Prostate gland (tissue), 2 donors: Measurements from ENCODE around the gene TAS2R20. TPM values are rescaled to one million over a fixed set of nuclear protein-coding genes. Genes with fewer than 3 reads are reported as not detected.

ENCODE experiments used
- DNase-seq: peaks from one replicate; pipeline ENCODE4 v3.0.0-alpha.2; 2019; ENCODE audit warnings: low spot score
- H3K27ac ChIP-seq, 2 donors: fragments of 200-600 bp; sonication (generic); 2 replicates each; pipeline ENCODE4 v1.5.1; 2017 to 2019
- H3K27me3 ChIP-seq: fragments of 200-600 bp; sonication (generic); replicated peaks from 2 replicates; pipeline ENCODE4 v1.5.1; 2019; ENCODE audit not compliant: insufficient read depth
- H3K36me3 ChIP-seq, 2 donors: fragments of 200-600 bp; sonication (generic); 1 replicate in 1 of 2; 2 replicates in 1 of 2; pipeline versions ENCODE4 v1.5.1 to v1.8.1; 2017 to 2019
- H3K4me1 ChIP-seq: fragments of 200-600 bp; sonication (generic); replicated peaks from 2 replicates; pipeline ENCODE4 v1.5.1; 2019
- H3K4me3 ChIP-seq, 2 donors: fragments of 200-600 bp; sonication (generic); 2 replicates each; pipeline ENCODE4 v1.5.1; 2017 to 2019
- H3K9me3 ChIP-seq: fragments of 200-600 bp; sonication (generic); 2 replicates; pipeline ENCODE4 v1.5.1; 2017
- POLR2A ChIP-seq: fragments of 450-650 bp; IDR thresholded peaks from one replicate; pipeline ENCODE4 v1.6.1; 2016; ENCODE audit warnings: antibody characterized with exemption, mild to moderate bottlenecking
- POLR2AphosphoS5 ChIP-seq: sonication (generic); formaldehyde crosslinking; IDR thresholded peaks from one replicate; pipeline ENCODE4 v1.6.1; 2017; ENCODE audit warnings: antibody characterized with exemption
- WGBS: methylation state at CpG from one replicate; pipeline ENCODE4 v1.1.5; 2018; 5-methylcytosine and 5-hydroxymethylcytosine counted together
- intact Hi-C: fragments of 100-400 bp; cut with DNase I; formaldehyde crosslinking; loops from one replicate; pipeline ENCODE4 v1.14.2; 2022
- total RNA-seq, 2 donors: library from RNA; depleted of rRNA; stranded (reverse); fragments of >200 nt; gene quantifications; one replicate each; pipeline ENCODE4 v1.1.0, GENCODE V29; 2016
- TF ChIP-seq, protein P1 (sequence below), 4 experiments: fragments of 200-600 bp in 2 of 4; fragments of 450-650 bp in 2 of 4; sonication (generic) in 2 of 4; IDR thresholded peaks; 1 replicate in 3 of 4; 2 replicates in 1 of 4; pipeline ENCODE4 v1.5.1; 2016 to 2019; ENCODE audit warnings: antibody characterized with exemption in 4 of 4, mild to moderate bottlenecking in 2 of 4, moderate library complexity in 2 of 4

The TAS2R20 gene
- total RNA-seq, 2 donors from 2014 or later: 1.2 to 3.6 TPM

DNA sequence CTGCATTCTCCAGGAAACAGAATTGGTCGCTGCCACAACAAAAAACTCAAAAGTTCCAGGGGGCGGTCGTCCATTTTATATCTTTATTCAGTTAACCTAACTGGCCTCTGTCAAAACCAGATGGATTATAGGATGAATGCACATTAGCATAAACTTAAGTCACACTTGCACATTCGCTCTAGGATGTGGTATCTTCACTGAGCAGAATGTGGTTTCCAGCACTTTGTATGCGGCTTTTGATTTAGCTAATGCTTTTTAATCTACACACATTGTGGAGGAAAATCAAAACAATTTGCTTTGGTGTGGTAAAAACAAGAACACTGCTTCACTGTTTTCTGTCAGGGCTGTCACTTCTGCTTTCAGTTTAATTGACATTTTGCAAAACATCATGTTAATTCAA lies 15.9 kb downstream of the TAS2R20 start:
- DNase-seq: no peak
- WGBS: 95% methylated on average over 5 of the region's 5 CpGs
- no peaks in the 10 kb centered on the region for H3K36me3 ChIP-seq
- H3K27me3 ChIP-seq: no peaks in the 10 kb centered on the region
- TF ChIP-seq POLR2A: no peak
- no peak for TF ChIP-seq POLR2AphosphoS5
- TF ChIP-seq, protein P1, sequence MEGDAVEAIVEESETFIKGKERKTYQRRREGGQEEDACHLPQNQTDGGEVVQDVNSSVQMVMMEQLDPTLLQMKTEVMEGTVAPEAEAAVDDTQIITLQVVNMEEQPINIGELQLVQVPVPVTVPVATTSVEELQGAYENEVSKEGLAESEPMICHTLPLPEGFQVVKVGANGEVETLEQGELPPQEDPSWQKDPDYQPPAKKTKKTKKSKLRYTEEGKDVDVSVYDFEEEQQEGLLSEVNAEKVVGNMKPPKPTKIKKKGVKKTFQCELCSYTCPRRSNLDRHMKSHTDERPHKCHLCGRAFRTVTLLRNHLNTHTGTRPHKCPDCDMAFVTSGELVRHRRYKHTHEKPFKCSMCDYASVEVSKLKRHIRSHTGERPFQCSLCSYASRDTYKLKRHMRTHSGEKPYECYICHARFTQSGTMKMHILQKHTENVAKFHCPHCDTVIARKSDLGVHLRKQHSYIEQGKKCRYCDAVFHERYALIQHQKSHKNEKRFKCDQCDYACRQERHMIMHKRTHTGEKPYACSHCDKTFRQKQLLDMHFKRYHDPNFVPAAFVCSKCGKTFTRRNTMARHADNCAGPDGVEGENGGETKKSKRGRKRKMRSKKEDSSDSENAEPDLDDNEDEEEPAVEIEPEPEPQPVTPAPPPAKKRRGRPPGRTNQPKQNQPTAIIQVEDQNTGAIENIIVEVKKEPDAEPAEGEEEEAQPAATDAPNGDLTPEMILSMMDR (IDR thresholded peaks at IDR 0.05): no peak
- H3K9me3 ChIP-seq: no peaks in the 10 kb centered on the region
- no peaks in the 10 kb centered on the region for H3K4me1 ChIP-seq
- no peak overlapping the region for H3K4me3 ChIP-seq
- H3K27ac ChIP-seq: no peak overlapping the region
- intact Hi-C loops: no loop called here

DNA sequence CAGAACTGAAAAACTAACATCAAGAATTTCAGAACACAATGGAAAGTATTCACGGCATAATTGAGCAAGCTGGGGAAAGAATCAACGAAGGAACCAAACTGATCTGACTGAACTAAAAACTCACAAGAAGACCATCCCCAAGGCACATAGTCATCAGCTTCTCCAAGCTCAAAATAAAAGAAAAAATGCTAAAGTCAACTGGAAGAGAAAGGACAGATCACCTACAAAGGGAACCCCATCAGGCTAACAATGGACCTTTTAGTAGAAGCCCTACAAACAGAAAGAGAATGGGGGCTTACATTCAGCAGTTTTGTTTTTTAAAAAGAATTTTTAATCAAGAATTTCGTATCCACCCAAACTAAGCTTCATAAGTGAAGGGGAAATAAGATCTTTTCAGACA lies 23.1 kb downstream of the TAS2R20 start:
- Histone ChIP-seq H3K36me3 (no peaks in the 10 kb centered on the region), H3K4me3 (no peak overlapping the region), H3K27me3 (no peaks in the 10 kb centered on the region), H3K27ac (no peak overlapping the region), H3K9me3 (no peaks in the 10 kb centered on the region), H3K4me1 (no peaks in the 10 kb centered on the region)
- intact Hi-C loops: no loop called here
- WGBS: 90% methylated on average over 3 of the region's 3 CpGs
- DNase-seq: no peak
- TF ChIP-seq POLR2AphosphoS5 (no peak), POLR2A (no peak)
- TF ChIP-seq, protein P1 (IDR thresholded peaks at IDR 0.05): no peak

DNA sequence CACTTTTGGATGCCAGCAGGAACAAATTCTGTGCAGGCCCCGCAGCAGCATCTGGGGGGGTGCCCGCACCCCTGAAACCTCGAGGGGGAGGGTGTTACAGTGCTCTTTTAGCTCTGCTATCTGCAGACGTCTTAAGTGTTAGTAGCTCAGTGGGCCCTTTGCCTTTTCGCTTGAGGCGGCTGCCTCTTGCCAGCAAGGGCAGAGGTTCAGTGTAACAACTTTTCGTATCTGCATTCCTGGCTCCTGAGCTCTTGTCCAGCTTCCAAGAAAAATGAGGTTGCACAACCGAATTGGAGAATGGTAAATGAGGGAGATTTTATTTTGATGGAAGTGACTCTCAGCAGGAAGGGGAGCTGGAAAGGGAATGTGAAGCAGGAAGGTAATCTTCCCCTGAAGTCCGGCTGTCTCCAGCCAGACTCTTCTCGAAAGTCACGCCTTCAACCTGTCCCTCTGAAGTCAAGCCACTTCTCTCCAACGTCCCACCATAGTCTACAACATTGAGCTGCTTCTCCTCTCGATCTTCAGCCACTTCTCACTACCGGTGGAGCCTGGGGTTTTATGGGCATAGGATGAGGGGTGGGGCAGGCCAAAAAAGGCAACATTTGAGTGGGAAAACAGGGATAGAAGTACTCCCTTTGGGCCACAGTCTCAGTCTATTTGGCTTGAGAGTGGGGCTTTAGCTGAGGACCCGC lies 29.2 kb downstream of the TAS2R20 start:
- TF ChIP-seq POLR2AphosphoS5: no peak
- Histone ChIP-seq H3K27me3 (no peaks in the 10 kb centered on the region), H3K4me3 (no peak overlapping the region), H3K27ac (no peak overlapping the region), H3K4me1 (no peaks in the 10 kb centered on the region), H3K36me3 (no peaks in the 10 kb centered on the region), H3K9me3 (no peaks in the 10 kb centered on the region)
- intact Hi-C loops: no loop called here
- DNase-seq: peak; percentile 35
- WGBS: 76% methylated on average over 15 of the region's 15 CpGs

DNA sequence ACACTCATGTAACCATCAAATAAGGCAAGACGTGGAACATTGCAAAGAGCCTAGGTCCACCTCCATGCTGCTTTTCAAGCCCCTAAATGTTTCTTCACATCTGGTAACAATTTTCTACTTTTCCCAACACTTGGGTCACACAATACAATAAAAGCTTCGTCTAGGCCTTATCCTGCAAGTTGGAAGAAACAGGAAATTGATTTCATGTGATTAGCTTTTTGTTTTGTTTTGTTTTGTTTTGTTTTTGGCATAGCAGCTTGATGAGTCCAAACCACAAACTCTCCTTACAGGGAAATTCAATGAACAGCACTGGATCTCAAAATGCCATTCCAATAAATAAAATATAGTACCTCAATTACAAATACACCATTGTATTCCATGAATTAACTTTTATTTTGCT lies 30.7 kb downstream of the TAS2R20 start:
- no peaks in the 10 kb centered on the region for H3K9me3 ChIP-seq
- TF ChIP-seq POLR2AphosphoS5 (no peak), POLR2A (no peak)
- TF ChIP-seq, protein P1 (IDR thresholded peaks at IDR 0.05): no peak
- intact Hi-C loops: no loop called here
- H3K27ac ChIP-seq: no peak overlapping the region
- 59% methylated on average over 2 of the region's 2 CpGs for WGBS
- no peak for DNase-seq
- H3K4me1 ChIP-seq: no peaks in the 10 kb centered on the region
- no peaks in the 10 kb centered on the region for H3K36me3 ChIP-seq
- H3K4me3 ChIP-seq: no peak overlapping the region
- H3K27me3 ChIP-seq: no peaks in the 10 kb centered on the region

GRCh38 chr12:10966314-10966713 lies 31.8 kb downstream of the TAS2R20 start:
- H3K9me3 ChIP-seq: no peaks in the 10 kb centered on the region
- no peak for DNase-seq
- no peak for TF ChIP-seq POLR2A
- TF ChIP-seq, protein P1 (IDR thresholded peaks at IDR 0.05): no peak
- no peak for TF ChIP-seq POLR2AphosphoS5
- intact Hi-C loops: no loop called here
- no peaks in the 10 kb centered on the region for H3K27me3 ChIP-seq
- H3K27ac ChIP-seq: no peak overlapping the region
- H3K4me3 ChIP-seq: no peak overlapping the region
- no peaks in the 10 kb centered on the region for H3K4me1 ChIP-seq
- no peaks in the 10 kb centered on the region for H3K36me3 ChIP-seq
